GM12891 (cell line): ENCODE measurements around the gene C4orf50.

ENCODE experiments used
- PAX5 ChIP-seq: IDR thresholded peaks from 2 replicates; pipeline ENCODE4 v1.6.1; 2011; ENCODE audit warnings: low read length, moderate library complexity, mild to moderate bottlenecking; ENCODE audit not compliant: insufficient read depth, severe bottlenecking
- POLR2A ChIP-seq: IDR thresholded peaks from 2 replicates; pipeline ENCODE4 v1.6.1; 2011; ENCODE audit warnings: low read depth, low read length, control low read depth
- POLR2AphosphoS5 ChIP-seq: IDR thresholded peaks from 2 replicates; pipeline ENCODE4 v1.6.1; 2011; ENCODE audit warnings: low read depth, low read length, control low read depth
- POU2F2 ChIP-seq: IDR thresholded peaks from 2 replicates; pipeline ENCODE4 v1.6.1; 2011; ENCODE audit warnings: low read depth, mild to moderate bottlenecking, control low read depth, low read length, moderate library complexity
- SPI1 ChIP-seq: IDR thresholded peaks from 2 replicates; pipeline ENCODE4 v1.6.1; 2011; ENCODE audit warnings: low read depth, low read length, control low read depth
- TAF1 ChIP-seq: IDR thresholded peaks from 2 replicates; pipeline ENCODE4 v1.6.1; 2011; ENCODE audit warnings: low read depth, low read length, control low read depth

- TF ChIP-seq POLR2A (no peak), PAX5 (no peak), POLR2AphosphoS5 (no peak), TAF1 (no peak), SPI1 (no peak), POU2F2 (no peak)
Observed at GRCh38 chr4:6018331-6018730, at the start of gene C4orf50.
